AG04450 (cell line): ENCODE measurements around the gene SLC24A4. TPM values are rescaled to one million over a fixed set of nuclear protein-coding genes. Genes with fewer than 3 reads are reported as not detected.

Experiments used
- CTCF ChIA-PET: fragments of 300-600, 350-600 bp; formaldehyde crosslinking; extraction: SDS; loops from one replicate; lab custom pipeline; 2022; ENCODE audit warnings: antibody characterized with exemption, inconsistent platforms; lab: Charles Lee
- POLR2A ChIA-PET: fragments of 350-600 bp; formaldehyde crosslinking; extraction: SDS; loops from one replicate; lab custom pipeline; 2021; ENCODE audit warnings: antibody characterized with exemption, inconsistent platforms; lab: Yijun Ruan, JAX
- DNase-seq: peaks from one replicate; pipeline ENCODE4 v3.0.0-alpha.2; 2011; ENCODE audit warnings: low read depth, low spot score
- H3K27ac ChIP-seq: one replicate; pipeline ENCODE4 v1.5.1; 2012; ENCODE audit warnings: low read depth, low read length, control low read depth
- H3K27me3 ChIP-seq: one replicate; pipeline ENCODE4 v1.6.0; 2012; ENCODE audit warnings: low read length; ENCODE audit not compliant: control insufficient read depth, insufficient read depth
- H3K4me3 ChIP-seq: 2 replicates; pipeline ENCODE4 v1.5.1; 2011; ENCODE audit warnings: mild to moderate bottlenecking, low read depth, low read length, control low read depth
- H3K9me3 ChIP-seq: 2 replicates; pipeline ENCODE4 v1.5.1; 2012; ENCODE audit warnings: low read length; ENCODE audit not compliant: control insufficient read depth, insufficient read depth
- polyA minus RNA-seq: library from RNA; depleted of rRNA, polyadenylated mRNA; stranded (reverse); fragments of >200 nt; gene quantifications from 2 replicates; pipeline ENCODE4 v1.2.3, GENCODE V29; 2011; rRNA and poly(A)+ RNA removed
- polyA plus RNA-seq: library from polyadenylated mRNA; depleted of rRNA; stranded (reverse); fragments of >200 nt; gene quantifications from 2 replicates; pipeline ENCODE4 v1.2.3, GENCODE V29; 2011; rRNA removed
- TF ChIP-seq, protein P1 (sequence below): IDR thresholded peaks from 2 replicates; pipeline ENCODE4 v1.5.1; 2011; ENCODE audit warnings: low read depth, low read length, control low read depth, inconsistent platforms

SLC24A4 gene, protein sequence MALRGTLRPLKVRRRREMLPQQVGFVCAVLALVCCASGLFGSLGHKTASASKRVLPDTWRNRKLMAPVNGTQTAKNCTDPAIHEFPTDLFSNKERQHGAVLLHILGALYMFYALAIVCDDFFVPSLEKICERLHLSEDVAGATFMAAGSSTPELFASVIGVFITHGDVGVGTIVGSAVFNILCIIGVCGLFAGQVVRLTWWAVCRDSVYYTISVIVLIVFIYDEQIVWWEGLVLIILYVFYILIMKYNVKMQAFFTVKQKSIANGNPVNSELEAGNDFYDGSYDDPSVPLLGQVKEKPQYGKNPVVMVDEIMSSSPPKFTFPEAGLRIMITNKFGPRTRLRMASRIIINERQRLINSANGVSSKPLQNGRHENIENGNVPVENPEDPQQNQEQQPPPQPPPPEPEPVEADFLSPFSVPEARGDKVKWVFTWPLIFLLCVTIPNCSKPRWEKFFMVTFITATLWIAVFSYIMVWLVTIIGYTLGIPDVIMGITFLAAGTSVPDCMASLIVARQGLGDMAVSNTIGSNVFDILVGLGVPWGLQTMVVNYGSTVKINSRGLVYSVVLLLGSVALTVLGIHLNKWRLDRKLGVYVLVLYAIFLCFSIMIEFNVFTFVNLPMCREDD
- polyA plus RNA-seq (not detected in 2 replicates), polyA minus RNA-seq (0.05 TPM in 1 of 2 replicates, not detected in the other)

DNA sequence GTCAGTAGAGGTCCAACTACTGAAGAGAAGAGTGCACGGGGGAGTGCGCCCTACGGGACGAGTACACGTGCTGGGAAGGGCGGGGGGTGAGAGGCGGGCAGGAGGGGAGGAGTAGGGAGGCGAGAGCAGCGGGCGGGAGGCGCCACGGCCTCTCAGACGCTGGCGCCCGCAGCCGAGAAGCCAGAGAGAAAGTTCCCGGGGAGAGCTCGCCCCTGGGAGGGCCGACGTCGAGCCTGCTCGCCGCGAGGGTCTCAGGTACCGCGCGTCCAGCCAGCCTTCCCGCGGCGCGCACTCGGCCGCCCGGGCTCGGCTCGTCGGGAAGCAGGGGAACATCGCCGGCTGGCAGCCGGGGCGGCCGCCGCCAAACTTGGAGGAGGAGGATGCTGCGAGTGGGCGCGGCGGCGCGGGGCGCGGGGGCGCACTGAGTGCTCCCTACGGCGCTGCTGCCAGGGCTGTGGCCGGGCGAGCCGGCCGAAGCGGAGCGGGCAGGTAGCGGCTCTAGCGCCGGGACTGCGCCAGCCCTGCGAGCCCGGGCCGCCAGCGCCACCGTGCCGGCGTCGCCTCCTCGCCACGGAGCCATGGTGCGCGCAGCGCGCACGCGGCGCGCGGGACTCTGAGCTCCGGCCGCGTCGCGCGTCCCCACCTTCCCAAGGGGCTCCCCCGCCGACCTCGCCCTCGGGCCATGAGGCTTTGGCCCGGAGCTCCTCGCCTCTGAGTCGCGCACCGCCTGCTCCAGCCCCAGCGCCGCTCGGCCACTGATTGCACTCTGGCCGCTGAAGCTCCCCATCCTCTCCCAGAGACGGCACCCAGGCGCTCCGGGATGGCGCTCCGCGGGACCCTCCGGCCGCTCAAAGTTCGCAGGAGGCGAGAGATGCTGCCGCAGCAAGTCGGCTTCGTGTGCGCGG is at the start of gene SLC24A4:
Gene SLC24A4 (plus strand): TSS at position 155 of the 905 bp plus-strand sequence. CDS start 666 bp downstream, at position 821.
- TF ChIP-seq, protein P1, sequence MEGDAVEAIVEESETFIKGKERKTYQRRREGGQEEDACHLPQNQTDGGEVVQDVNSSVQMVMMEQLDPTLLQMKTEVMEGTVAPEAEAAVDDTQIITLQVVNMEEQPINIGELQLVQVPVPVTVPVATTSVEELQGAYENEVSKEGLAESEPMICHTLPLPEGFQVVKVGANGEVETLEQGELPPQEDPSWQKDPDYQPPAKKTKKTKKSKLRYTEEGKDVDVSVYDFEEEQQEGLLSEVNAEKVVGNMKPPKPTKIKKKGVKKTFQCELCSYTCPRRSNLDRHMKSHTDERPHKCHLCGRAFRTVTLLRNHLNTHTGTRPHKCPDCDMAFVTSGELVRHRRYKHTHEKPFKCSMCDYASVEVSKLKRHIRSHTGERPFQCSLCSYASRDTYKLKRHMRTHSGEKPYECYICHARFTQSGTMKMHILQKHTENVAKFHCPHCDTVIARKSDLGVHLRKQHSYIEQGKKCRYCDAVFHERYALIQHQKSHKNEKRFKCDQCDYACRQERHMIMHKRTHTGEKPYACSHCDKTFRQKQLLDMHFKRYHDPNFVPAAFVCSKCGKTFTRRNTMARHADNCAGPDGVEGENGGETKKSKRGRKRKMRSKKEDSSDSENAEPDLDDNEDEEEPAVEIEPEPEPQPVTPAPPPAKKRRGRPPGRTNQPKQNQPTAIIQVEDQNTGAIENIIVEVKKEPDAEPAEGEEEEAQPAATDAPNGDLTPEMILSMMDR = no peak
- peaks cover 62% of the 10 kb centered on the region for H3K27me3 ChIP-seq
- CTCF ChIA-PET = no interaction called here

DNA sequence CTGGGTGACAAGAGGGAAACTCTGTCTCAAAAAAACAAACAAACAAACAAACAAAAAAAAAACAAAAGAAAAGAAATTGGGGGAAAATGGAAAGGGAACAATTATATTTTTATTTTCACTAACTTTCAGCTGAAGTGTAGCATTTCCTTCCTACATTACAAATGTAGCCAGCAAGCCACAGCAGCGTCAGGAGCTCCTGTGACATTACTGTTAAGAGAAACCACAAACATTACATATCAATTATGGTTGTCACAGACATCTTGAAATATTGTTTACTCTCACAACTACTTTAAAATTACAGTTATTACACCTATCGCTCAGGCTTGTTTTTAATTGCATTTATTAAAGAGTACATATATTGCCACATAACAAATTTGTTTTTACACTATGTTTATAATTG is 49.8 kb upstream of the SLC24A4 start:
- Histone ChIP-seq H3K4me3 (no peak overlapping the region), H3K27ac (no peak overlapping the region), H3K27me3 (peaks cover 4% of the 10 kb centered on the region), H3K9me3 (no peaks in the 10 kb centered on the region)
- POLR2A ChIA-PET = no interaction called here
- CTCF ChIA-PET = no interaction called here
- DNase-seq = no peak
- TF ChIP-seq, protein P1 = no peak

More for the DNA sequence above, at the start of gene SLC24A4:
- DNase-seq = no peak
- POLR2A ChIA-PET = no interaction called here
- Histone ChIP-seq H3K27ac (no peak within 1 kb of the TSS), H3K4me3 (no peak within 1 kb of the TSS), H3K9me3 (no peaks in the 10 kb centered on the region)

DNA sequence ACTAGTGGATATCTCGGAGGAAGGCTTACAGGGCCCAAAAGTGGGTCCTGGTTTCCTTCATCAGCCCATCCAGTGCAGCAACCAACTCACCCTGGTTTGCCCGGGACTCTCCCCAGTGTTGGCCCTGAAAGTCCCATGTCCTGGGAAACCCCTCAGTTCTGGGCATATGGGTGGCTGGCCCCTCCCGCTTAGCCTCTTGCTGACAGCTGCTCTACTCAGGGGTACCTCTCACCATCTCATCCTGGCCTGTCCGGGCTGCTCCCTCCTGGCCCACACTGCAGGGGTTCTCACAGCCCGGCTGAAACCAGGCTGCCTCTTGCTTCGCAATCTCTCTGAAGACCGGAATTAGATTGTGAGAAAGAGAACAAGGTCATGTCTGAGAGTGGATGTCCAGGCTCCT is 48.9 kb upstream of the SLC24A4 start:
- TF ChIP-seq, protein P1 = no peak
- Histone ChIP-seq H3K27ac (no peak overlapping the region), H3K27me3 (peaks cover 4% of the 10 kb centered on the region), H3K4me3 (no peak overlapping the region), H3K9me3 (no peaks in the 10 kb centered on the region)
- ChIA-PET POLR2A (no interaction called here), CTCF (no interaction called here)
- DNase-seq = no peak

DNA sequence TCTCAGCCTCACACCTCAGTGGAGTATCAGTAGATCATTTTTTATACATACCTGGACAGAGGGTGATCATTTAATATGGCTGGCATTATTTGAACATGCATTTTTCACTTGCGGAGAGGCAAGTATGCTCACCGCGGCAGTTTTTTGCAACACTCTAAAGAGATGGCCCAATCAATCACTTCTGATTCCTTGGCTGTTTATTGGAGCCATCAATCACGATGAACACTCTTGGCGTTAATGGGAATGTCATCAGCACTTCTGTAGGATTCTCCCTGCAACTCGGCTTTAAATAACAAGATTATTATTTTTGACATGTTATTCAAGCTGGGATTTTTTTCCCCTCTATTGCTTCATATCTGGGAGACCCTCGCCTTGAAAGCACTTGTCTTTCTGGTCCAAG is 46.9 kb upstream of the SLC24A4 start:
- ChIA-PET CTCF (no interaction called here), POLR2A (no interaction called here)
- Histone ChIP-seq H3K27ac (no peak overlapping the region), H3K27me3 (peaks cover 4% of the 10 kb centered on the region), H3K9me3 (no peaks in the 10 kb centered on the region), H3K4me3 (no peak overlapping the region)
- TF ChIP-seq, protein P1 = no peak
- no peak for DNase-seq
